ENCODE data around the gene SYT2.

DNA sequence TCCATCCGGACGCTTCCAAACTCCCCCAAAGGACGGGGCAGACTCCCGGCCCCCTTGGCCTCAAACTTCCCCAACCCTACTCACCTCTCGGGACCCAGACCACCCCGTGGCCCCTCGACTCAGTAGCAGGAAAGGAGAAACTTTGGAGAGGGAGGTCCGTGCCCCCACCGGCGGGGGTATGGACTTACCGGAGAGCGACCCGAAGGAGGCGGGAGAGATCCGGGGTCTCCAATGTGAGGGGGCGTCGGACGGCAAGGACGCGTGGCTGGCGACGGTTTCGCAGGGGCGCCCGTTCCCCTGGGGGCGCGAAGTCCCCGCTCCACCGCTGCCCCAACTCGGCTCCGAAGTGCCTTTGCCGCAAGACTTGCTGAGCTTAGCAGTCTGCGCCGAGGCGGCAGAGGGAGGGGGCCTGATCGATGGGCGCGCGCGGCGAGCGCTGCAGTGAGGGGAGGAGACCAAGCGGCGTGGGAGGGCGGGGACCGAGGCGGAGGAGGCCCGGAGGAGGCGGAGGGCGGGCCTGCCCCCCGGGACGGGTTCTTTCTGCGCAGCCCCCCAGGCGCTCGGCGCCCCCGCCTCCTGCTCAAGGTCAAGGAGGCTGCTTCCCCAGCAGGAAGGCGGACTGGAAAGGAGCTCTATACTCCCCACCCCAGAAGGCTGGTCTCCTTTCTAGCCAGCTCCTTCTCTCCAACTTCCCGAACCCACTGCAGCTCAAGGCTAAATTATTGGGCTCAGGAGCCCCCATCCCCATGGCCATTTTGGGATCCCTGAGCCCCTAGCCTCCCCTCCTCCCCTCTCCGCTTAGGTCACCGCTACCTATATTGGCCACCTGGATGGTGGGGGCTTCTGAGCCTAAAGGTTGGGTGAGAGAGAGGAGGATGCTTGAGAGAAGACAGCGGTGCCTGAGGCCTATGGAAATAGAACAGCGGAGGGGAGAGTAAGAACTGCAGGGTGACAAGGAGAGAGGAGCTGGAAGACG, at the start of gene SYT2:
- TF ChIP-seq ZBTB7A (IDR thresholded peaks at IDR 0.05; ENCODE audit: low read depth): peak; percentile 48; the same call in 1 of the 2 replicates
- TF ChIP-seq, protein P1, sequence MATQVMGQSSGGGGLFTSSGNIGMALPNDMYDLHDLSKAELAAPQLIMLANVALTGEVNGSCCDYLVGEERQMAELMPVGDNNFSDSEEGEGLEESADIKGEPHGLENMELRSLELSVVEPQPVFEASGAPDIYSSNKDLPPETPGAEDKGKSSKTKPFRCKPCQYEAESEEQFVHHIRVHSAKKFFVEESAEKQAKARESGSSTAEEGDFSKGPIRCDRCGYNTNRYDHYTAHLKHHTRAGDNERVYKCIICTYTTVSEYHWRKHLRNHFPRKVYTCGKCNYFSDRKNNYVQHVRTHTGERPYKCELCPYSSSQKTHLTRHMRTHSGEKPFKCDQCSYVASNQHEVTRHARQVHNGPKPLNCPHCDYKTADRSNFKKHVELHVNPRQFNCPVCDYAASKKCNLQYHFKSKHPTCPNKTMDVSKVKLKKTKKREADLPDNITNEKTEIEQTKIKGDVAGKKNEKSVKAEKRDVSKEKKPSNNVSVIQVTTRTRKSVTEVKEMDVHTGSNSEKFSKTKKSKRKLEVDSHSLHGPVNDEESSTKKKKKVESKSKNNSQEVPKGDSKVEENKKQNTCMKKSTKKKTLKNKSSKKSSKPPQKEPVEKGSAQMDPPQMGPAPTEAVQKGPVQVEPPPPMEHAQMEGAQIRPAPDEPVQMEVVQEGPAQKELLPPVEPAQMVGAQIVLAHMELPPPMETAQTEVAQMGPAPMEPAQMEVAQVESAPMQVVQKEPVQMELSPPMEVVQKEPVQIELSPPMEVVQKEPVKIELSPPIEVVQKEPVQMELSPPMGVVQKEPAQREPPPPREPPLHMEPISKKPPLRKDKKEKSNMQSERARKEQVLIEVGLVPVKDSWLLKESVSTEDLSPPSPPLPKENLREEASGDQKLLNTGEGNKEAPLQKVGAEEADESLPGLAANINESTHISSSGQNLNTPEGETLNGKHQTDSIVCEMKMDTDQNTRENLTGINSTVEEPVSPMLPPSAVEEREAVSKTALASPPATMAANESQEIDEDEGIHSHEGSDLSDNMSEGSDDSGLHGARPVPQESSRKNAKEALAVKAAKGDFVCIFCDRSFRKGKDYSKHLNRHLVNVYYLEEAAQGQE (IDR thresholded peaks at IDR 0.05; ENCODE audit: low read depth): no peak
- TF ChIP-seq, protein P2, sequence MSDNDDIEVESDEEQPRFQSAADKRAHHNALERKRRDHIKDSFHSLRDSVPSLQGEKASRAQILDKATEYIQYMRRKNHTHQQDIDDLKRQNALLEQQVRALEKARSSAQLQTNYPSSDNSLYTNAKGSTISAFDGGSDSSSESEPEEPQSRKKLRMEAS (IDR thresholded peaks at IDR 0.05): no peak
- TF ChIP-seq RAD21 (IDR thresholded peaks at IDR 0.05; ENCODE audit: low read depth): no peak
- TF ChIP-seq EP300 (IDR thresholded peaks at IDR 0.05; ENCODE audit: borderline replicate concordance): no peak
- no peak for TF ChIP-seq TAF1 (IDR thresholded peaks at IDR 0.05; ENCODE audit: low read depth)
- no peak for TF ChIP-seq EGR1 (IDR thresholded peaks at IDR 0.05)
- TF ChIP-seq FOXM1 (IDR thresholded peaks at IDR 0.05; ENCODE audit: borderline replicate concordance, low read depth): no peak
- TF ChIP-seq YY1 (IDR thresholded peaks at IDR 0.05; ENCODE audit: low read depth): no peak
- no peak for TF ChIP-seq TCF12 (IDR thresholded peaks at IDR 0.05; ENCODE audit: low read depth)
